Measurements from ENCODE around the gene INSIG1. TPM values are rescaled to one million over a fixed set of nuclear protein-coding genes. Genes with fewer than 3 reads are reported as not detected.
A peak's percentile ranks its signal among the peaks of the same experiment; 100 is the strongest.

INSIG1 gene
- total RNA-seq, 1 experiment from 2014 or later, result 36.4 TPM

DNA sequence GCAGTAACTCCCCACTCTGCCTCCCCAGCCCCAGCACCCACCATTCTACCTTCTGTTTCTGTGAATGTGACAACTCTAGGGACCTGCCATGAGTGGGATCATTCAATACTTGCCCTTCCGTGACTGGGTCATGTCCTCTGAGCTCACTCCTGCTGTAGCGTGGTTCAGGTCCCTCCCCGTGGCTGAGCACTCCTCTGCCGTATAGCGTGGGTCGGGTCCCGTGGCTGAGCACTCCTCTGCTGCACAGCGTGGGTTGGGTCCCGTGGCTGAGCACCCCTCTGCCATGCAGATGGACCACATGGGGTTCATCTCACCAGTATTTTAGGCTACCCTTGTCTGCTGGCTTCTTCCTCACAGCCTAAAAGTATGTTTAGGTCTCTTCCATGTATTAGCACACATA is 43.0 kb downstream of the INSIG1 start:
- H3K27me3 ChIP-seq (replicated peaks), result peaks cover 4% of the 10 kb centered on the region; the same call in 1 of the 2 replicates

DNA sequence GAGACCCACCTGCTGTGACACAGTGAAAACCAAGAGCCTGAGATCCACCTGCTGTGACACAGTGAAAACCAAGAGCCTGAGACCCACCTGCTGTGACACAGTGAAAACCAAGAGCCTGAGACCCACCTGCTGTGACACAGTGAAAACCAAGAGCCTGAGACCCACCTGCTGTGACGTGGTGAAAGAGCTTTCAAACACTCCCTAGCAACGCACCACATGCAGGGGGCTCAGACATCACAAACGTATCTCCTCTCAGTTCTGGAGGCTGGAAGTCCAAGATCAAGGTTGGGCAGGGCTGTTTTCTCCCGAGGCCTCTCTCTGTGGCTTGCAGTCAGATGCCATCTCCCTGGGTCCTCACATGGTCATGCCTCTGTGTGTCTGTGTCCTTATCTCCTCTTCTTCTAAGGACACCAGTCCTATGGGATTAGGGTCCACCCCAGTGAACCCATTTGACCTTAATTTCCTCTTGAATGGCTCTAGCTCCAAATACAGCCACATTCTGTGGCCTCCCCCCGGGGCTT is 43.8 kb downstream of the INSIG1 start:
- H3K9me3 ChIP-seq (replicated peaks), result no peaks in the 10 kb centered on the region
- no peak for DNase-seq (ENCODE audit: low read depth in 1 of 2, low spot score in 2 of 2)
- peaks cover 4% of the 10 kb centered on the region; the same call in 1 of the 2 replicates for H3K27me3 ChIP-seq (replicated peaks)
- no peak overlapping the region for H3K27ac ChIP-seq
- no peaks in the 10 kb centered on the region for H3K36me3 ChIP-seq
- no peak overlapping the region for H3K4me3 ChIP-seq
- peaks cover 8% of the 10 kb centered on the region for H3K4me1 ChIP-seq (replicated peaks)

More for the DNA sequence above, 43.0 kb downstream of the INSIG1 start:
- DNase-seq (ENCODE audit: low read depth in 1 of 2, low spot score in 2 of 2), result peak in 1 of 2 experiments; percentile 24
- peaks cover 8% of the 10 kb centered on the region for H3K4me1 ChIP-seq (replicated peaks)
- H3K9me3 ChIP-seq (replicated peaks), result no peaks in the 10 kb centered on the region
- H3K4me3 ChIP-seq, result no peak overlapping the region
- no peak overlapping the region for H3K27ac ChIP-seq
- no peaks in the 10 kb centered on the region for H3K36me3 ChIP-seq

- DNase-seq (ENCODE audit: low read depth in 1 of 2, low spot score in 2 of 2), result no peak
- H3K27ac ChIP-seq, result no peak overlapping the region
- H3K4me1 ChIP-seq (replicated peaks), result peaks cover 8% of the 10 kb centered on the region
- no peaks in the 10 kb centered on the region for H3K36me3 ChIP-seq
- H3K27me3 ChIP-seq (replicated peaks), result peaks cover 4% of the 10 kb centered on the region; the same call in 1 of the 2 replicates
- no peak overlapping the region for H3K4me3 ChIP-seq
- no peaks in the 10 kb centered on the region for H3K9me3 ChIP-seq (replicated peaks)
Measured at GRCh38 chr7:155342313-155342712, 44.6 kb downstream of the INSIG1 start.

DNA sequence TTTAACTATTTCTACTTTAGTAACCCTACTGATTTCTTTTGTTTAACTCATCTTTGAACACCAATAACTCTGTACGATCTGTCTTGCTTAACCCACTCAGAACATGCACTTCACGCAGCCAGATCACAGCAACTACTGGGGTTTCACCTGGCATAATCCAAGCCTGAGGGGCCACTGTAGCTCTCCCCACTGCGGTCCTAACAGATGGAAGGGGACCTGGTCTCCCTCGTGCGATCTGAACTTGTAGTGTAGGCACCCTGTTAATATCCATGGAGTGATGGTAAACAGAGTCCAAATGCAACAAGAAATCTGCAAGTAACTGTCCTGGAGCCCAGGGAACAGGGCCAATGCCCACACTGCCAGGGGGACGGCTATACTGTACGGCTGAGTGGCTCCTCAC is 45.5 kb downstream of the INSIG1 start:
- DNase-seq (ENCODE audit: low read depth in 1 of 2, low spot score in 2 of 2), result no peak
- no peaks in the 10 kb centered on the region for H3K9me3 ChIP-seq (replicated peaks)
- peaks cover 8% of the 10 kb centered on the region for H3K4me1 ChIP-seq (replicated peaks)
- no peaks in the 10 kb centered on the region; the same call in 1 of the 2 replicates for H3K27me3 ChIP-seq (replicated peaks)
- no peak overlapping the region for H3K27ac ChIP-seq
- H3K36me3 ChIP-seq, result no peaks in the 10 kb centered on the region
- no peak overlapping the region for H3K4me3 ChIP-seq

DNA sequence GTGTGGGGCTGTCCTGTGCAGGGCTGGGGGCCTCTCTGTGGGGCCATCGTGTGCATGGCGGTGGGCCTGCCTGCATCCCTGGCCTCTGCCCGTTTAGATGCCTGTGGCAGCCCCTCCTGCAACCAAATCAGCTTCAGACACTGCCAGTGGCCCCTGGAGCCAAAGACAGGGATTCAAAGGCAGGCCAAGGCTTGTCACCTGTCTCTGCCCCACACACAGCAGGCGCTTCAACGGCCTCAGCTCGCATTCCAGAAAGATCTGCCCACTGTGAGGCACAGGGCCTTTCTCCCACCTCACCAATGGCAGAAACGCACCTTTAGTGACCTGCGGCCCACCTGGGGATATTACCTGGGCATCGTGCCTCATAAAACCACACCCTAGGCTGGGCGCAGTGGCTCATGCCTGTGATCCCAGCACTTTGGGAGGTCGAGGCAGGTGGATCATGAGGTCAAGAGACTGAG is 46.0 kb downstream of the INSIG1 start:
- H3K4me1 ChIP-seq (replicated peaks), result peaks cover 8% of the 10 kb centered on the region
- H3K4me3 ChIP-seq, result no peak overlapping the region
- DNase-seq (ENCODE audit: low read depth in 1 of 2, low spot score in 2 of 2), result no peak

DNA sequence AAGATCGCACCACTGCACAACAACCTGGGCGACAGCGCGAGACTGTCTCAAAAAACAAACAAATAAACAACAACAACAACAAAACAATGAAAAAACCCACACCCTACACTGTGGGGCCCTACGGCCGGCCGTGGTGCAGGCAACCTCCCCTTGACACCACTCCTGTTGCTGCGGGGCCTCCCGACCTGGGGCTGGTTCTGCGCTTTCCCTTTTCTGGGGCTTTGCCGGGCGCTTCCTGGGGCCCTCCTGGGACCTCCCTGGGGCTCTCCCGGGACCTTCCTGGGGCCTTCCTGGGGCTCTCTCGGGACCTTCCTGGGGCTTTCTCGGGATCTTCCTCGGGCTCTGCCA is 46.6 kb downstream of the INSIG1 start:
- H3K9me3 ChIP-seq (replicated peaks), result no peaks in the 10 kb centered on the region
- no peaks in the 10 kb centered on the region for H3K36me3 ChIP-seq
- H3K4me1 ChIP-seq (replicated peaks), result peaks cover 8% of the 10 kb centered on the region
- H3K4me3 ChIP-seq, result no peak overlapping the region
- no peaks in the 10 kb centered on the region; the same call in 1 of the 2 replicates for H3K27me3 ChIP-seq (replicated peaks)
- no peak for DNase-seq (ENCODE audit: low read depth in 1 of 2, low spot score in 2 of 2)
- H3K27ac ChIP-seq, result no peak overlapping the region

More for the DNA sequence above, 46.0 kb downstream of the INSIG1 start:
- Histone ChIP-seq H3K36me3 (no peaks in the 10 kb centered on the region), H3K9me3 (replicated peaks) (no peaks in the 10 kb centered on the region), H3K27me3 (replicated peaks) (no peaks in the 10 kb centered on the region; the same call in 1 of the 2 replicates), H3K27ac (no peak overlapping the region)

DNA sequence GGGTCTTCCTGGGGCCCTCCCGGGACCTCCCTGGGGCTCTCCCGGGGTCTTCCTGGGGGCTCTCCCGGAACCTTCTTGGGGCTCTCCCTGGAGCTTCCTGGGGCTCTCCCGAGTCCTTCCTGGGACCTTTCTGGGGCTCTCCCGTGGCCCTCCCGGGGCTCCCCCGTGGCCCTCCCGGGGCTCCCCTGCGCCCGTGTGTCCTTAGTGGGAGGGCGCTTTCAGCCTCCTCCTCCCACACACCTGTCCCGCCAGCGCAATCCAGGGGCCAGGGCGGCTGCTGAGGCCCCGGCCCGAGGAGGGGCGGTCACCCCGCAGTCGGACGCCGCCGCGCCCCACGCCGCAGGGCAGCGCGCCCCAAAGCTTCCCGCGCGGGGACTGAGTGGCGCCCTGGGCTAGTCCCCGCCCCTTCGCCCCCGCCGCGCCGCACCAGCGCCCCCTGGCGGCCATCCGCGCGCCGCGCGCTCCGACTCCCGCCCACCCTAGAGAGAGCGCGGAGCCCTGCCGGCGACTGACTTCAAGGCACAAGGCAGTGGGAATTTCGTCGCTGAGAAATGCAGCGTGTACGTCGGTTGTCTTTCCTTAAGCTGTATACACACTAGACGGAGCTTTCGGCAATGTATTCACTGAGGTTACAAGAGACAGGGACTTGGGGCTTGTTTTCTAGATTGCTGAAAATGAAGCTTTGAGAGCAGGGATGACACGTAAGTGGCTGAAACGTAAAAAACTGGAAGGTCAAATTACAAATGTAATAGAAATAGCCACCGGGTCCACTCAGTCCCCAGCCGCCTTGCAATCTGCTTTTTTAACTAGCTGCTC is 47.1 kb downstream of the INSIG1 start:
- peak; percentile 62 to 75 for DNase-seq (ENCODE audit: low read depth in 1 of 2, low spot score in 2 of 2)
- H3K4me3 ChIP-seq, result peak overlapping the region; percentile 21

DNA sequence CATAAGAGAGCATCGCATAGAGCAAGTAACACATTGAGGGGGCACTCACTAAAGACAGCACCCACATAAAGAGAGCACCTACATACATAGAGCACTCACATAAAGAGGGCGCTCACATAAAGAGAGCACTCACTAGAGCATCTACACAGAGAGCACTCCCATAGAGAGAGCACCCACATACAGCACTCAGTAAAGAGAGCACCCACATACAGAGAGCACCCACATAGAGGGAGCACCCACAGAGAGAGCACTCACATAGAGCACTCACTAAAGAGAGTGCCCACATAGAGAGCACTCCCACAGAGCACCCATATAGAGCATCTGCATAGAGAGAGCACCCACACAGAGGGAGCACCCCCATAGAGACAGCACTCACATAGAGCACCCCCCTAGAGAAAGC is 47.8 kb downstream of the INSIG1 start:
- no peak overlapping the region for H3K27ac ChIP-seq
- H3K4me1 ChIP-seq (replicated peaks), result peaks cover 8% of the 10 kb centered on the region
- no peak for DNase-seq (ENCODE audit: low read depth in 1 of 2, low spot score in 2 of 2)
- H3K36me3 ChIP-seq, result no peaks in the 10 kb centered on the region
- H3K27me3 ChIP-seq (replicated peaks), result no peaks in the 10 kb centered on the region; the same call in 1 of the 2 replicates
- no peaks in the 10 kb centered on the region for H3K9me3 ChIP-seq (replicated peaks)
- H3K4me3 ChIP-seq, result no peak overlapping the region

More for the DNA sequence above, 47.1 kb downstream of the INSIG1 start:
- Histone ChIP-seq H3K36me3 (no peaks in the 10 kb centered on the region), H3K4me1 (replicated peaks) (peaks cover 8% of the 10 kb centered on the region), H3K27ac (no peak overlapping the region), H3K9me3 (replicated peaks) (no peaks in the 10 kb centered on the region), H3K27me3 (replicated peaks) (no peaks in the 10 kb centered on the region; the same call in 1 of the 2 replicates)

DNA sequence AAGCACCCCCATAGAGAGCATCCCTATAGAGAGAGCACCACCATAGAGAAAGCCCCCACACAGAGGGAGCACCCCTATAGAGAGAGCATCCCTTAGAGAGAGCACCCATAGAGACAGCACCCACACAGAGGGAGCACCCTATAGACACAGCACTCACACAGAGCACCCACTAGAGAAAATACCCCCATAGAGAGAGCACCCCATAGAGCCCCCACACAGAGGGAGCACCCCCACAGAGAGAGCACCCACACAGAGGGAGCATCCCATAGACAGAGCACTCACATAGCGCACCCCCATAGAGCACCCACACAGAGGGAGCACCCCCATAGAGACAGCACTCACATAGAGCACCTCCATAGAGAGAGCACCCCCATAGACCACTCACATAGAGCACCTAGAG is 48.6 kb downstream of the INSIG1 start:
- peaks cover 8% of the 10 kb centered on the region for H3K4me1 ChIP-seq (replicated peaks)
- no peaks in the 10 kb centered on the region; the same call in 1 of the 2 replicates for H3K27me3 ChIP-seq (replicated peaks)
- H3K4me3 ChIP-seq, result no peak overlapping the region
- DNase-seq (ENCODE audit: low read depth in 1 of 2, low spot score in 2 of 2), result no peak
- no peaks in the 10 kb centered on the region for H3K9me3 ChIP-seq (replicated peaks)
- no peaks in the 10 kb centered on the region for H3K36me3 ChIP-seq
- H3K27ac ChIP-seq, result no peak overlapping the region

DNA sequence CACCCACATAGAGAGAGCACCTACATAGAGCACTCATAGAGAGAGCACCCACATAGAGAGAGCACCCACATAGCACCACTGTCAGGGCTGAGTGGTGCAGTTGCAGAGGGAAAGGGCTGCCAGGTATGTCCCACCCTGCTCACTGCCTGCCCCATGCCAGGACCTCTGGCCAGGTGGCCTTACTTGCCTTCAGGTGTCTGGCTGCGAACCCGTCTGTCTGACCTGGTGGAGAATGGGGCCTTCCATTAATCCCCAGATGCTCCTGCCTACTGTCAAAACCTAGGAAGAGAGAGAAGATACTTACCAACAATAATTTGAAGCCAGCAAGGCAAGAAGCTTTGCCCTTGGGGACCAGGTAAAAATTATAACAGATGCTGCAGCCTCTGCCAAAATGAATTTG is 51.1 kb downstream of the INSIG1 start:
- peaks cover 8% of the 10 kb centered on the region for H3K4me1 ChIP-seq (replicated peaks)
- no peaks in the 10 kb centered on the region for H3K9me3 ChIP-seq (replicated peaks)
- DNase-seq (ENCODE audit: low read depth in 1 of 2, low spot score in 2 of 2), result no peak
- no peaks in the 10 kb centered on the region; the same call in 1 of the 2 replicates for H3K27me3 ChIP-seq (replicated peaks)
- no peaks in the 10 kb centered on the region for H3K36me3 ChIP-seq
- H3K27ac ChIP-seq, result no peak overlapping the region
- no peak overlapping the region for H3K4me3 ChIP-seq

DNA sequence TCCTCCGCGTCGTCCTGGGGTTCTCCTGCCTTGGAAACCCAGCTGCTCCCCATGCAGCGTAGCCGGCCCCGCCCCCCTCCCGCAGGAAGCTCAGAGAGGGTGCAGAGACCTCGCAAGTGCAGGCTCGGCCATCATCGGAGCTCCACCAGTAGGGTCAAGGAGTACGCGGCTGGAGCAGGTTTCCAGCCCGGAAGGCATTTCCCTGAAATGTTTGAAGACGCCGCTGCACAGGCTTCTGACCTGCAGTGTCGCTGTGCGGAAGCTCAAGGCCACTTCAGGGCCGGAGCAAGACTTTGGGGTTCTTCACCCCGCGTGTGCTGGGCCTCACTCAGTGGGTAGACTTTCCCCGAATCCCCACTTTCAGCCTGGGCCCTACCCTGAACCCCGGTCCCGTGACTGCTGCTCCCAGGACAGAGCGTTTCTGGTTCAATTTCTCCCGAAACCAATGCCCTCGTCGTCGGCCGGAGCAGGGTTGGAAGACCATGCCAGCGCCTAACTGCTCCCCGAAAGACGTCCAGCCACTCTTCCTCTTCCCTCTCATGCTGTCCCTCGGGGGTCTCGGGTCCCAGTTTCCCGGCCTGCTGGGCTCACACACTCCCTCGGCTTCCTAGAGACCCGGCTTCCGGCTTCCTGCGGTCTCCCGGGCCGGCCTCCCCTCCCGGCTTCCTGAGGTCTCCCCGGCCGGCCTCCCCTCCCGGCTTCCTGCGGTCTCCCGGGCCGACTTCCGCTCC is 52.1 kb downstream of the INSIG1 start:
- no peaks in the 10 kb centered on the region; the same call in 1 of the 2 replicates for H3K27me3 ChIP-seq (replicated peaks)
- H3K4me3 ChIP-seq, result no peak overlapping the region
- DNase-seq (ENCODE audit: low read depth in 1 of 2, low spot score in 2 of 2), result no peak
- peaks cover 5% of the 10 kb centered on the region for H3K4me1 ChIP-seq (replicated peaks)
- no peak overlapping the region for H3K27ac ChIP-seq
- no peaks in the 10 kb centered on the region for H3K9me3 ChIP-seq (replicated peaks)
- no peaks in the 10 kb centered on the region for H3K36me3 ChIP-seq

- H3K9me3 ChIP-seq (replicated peaks), result no peaks in the 10 kb centered on the region
- DNase-seq (ENCODE audit: low read depth in 1 of 2, low spot score in 2 of 2), result no peak
Measured at GRCh38 chr7:155351120-155351870, 53.6 kb downstream of the INSIG1 start.

GRCh38 chr7:155352076-155352752 is 54.5 kb downstream of the INSIG1 start:
- no peak for DNase-seq (ENCODE audit: low read depth in 1 of 2, low spot score in 2 of 2)
- Histone ChIP-seq H3K4me1 (replicated peaks) (no peaks in the 10 kb centered on the region), H3K27ac (no peak overlapping the region), H3K36me3 (no peaks in the 10 kb centered on the region), H3K9me3 (replicated peaks) (no peaks in the 10 kb centered on the region), H3K4me3 (no peak overlapping the region), H3K27me3 (replicated peaks) (peaks cover 5% of the 10 kb centered on the region)

More at GRCh38 chr7:155351120-155351870, 53.6 kb downstream of the INSIG1 start:
- H3K27ac ChIP-seq, result no peak overlapping the region
- H3K27me3 ChIP-seq (replicated peaks), result no peaks in the 10 kb centered on the region
- no peaks in the 10 kb centered on the region for H3K4me1 ChIP-seq (replicated peaks)
- no peak overlapping the region for H3K4me3 ChIP-seq
- H3K36me3 ChIP-seq, result no peaks in the 10 kb centered on the region

Measured in SJSA1 (cell line).